ENCODE data around the gene TFEB. TPM values are rescaled to one million over a fixed set of nuclear protein-coding genes. Genes with fewer than 3 reads are reported as not detected.

Gene TFEB
- total RNA-seq, 1 donor from 2014 or later, result 0.13 TPM

DNA sequence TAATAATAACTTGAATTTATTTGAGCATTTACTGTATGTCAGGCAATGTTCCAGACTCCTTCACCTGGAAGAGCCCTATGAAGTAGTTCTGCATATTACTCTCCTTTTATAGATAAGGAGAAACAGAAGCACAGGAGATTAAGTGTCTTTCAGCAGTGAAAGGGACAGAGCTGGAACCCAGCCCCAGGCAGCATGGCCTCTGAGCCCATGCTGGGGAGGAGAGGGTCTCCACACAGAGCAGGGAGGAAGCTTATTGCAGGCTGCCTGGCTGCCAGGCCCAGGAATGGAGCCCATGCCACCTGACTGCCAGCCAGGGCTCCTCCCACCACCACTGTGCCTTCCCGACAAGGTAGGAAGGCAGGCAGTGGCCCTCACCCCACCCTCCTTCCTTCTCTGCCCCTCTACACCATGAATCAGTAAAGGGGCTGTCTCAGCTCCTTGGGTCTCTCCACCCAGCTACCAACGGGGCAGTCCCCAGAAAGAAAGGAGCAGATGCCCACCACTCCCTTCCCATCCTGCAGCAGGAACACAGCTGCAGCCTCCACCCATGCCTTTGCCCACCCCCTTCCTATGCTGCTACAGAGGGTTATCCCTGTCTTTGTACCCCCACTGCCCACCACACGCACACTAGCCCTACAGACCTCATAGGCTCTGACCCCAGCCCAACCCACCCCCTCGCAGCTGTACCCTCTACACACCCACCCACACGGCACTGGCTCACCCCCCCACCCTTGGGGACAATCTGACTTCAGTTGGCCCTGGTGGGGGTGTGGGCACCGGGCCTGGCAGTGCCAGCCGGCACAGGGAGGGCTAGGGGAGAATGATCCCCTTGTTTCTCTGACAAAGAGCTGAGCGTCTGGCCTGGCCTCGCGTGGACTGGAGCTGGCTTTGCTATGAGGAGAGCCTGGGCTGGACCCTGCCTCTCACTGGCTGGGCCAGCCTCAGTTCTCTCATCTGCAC lies 41.8 kb downstream of the TFEB start:
- H3K9me3 Mint-ChIP-seq, result no peaks in the 10 kb centered on the region
- Histone ChIP-seq H3F3A (ENCODE audit: low read depth) (no peaks in the 10 kb centered on the region), H3K4me1 (no peaks in the 10 kb centered on the region), H4K20me1 (ENCODE audit: low read depth) (no peaks in the 10 kb centered on the region), H3K27me3 (no peaks in the 10 kb centered on the region), H3K4me3 (no peak overlapping the region), H3K36me3 (no peaks in the 10 kb centered on the region), H3K9ac (no peak overlapping the region), H3K4me2 (no peak overlapping the region), H2AFZ (replicated peaks) (no peak overlapping the region), H3K27ac (no peak overlapping the region), H3K79me2 (ENCODE audit: low read depth) (no peaks in the 10 kb centered on the region), H3K9me3 (ENCODE audit: low read depth) (no peaks in the 10 kb centered on the region)
- H3K27ac Mint-ChIP-seq, result no peak overlapping the region
- H3K4me1 Mint-ChIP-seq, result peaks cover 12% of the 10 kb centered on the region
- no peak for DNase-seq (ENCODE audit: low spot score)
- H3K4me3 Mint-ChIP-seq, result no peak overlapping the region
- H3K36me3 Mint-ChIP-seq, result no peaks in the 10 kb centered on the region
- TF ChIP-seq EZH2phosphoT487 (IDR thresholded peaks at IDR 0.05), result no peak
- TF ChIP-seq EZH2 (IDR thresholded peaks at IDR 0.05), result no peak
- TF ChIP-seq, protein P1, sequence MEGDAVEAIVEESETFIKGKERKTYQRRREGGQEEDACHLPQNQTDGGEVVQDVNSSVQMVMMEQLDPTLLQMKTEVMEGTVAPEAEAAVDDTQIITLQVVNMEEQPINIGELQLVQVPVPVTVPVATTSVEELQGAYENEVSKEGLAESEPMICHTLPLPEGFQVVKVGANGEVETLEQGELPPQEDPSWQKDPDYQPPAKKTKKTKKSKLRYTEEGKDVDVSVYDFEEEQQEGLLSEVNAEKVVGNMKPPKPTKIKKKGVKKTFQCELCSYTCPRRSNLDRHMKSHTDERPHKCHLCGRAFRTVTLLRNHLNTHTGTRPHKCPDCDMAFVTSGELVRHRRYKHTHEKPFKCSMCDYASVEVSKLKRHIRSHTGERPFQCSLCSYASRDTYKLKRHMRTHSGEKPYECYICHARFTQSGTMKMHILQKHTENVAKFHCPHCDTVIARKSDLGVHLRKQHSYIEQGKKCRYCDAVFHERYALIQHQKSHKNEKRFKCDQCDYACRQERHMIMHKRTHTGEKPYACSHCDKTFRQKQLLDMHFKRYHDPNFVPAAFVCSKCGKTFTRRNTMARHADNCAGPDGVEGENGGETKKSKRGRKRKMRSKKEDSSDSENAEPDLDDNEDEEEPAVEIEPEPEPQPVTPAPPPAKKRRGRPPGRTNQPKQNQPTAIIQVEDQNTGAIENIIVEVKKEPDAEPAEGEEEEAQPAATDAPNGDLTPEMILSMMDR (IDR thresholded peaks at IDR 0.05), result no peak
- peaks cover 2% of the 10 kb centered on the region for H3K27me3 Mint-ChIP-seq (ENCODE audit: insufficient read depth, low read depth)

DNA sequence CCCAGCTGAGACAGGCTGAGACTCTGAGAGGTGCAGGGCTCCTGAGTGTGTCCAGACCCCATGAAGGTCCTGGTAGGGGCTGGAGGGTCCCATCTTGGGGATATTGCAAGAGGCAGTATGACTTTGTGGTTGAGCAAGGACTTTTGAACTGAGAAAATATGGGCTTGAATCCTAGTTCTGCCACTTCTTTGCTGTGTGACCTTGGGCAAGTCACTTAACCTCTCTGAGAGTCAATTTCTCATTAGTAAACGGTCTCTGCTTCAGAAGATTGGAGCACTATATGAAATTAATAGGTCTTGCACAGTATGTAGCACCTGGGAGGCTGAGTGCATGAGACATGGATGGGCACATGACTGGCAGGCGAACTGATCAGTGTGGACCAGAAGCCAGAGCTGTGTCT lies 42.7 kb downstream of the TFEB start:
- Histone ChIP-seq H3K27ac (no peak overlapping the region), H3K4me2 (no peak overlapping the region), H3K4me3 (no peak overlapping the region), H3F3A (ENCODE audit: low read depth) (no peaks in the 10 kb centered on the region), H3K9ac (no peak overlapping the region), H2AFZ (replicated peaks) (no peak overlapping the region), H3K79me2 (ENCODE audit: low read depth) (no peaks in the 10 kb centered on the region), H3K36me3 (no peaks in the 10 kb centered on the region), H4K20me1 (ENCODE audit: low read depth) (no peaks in the 10 kb centered on the region), H3K9me3 (ENCODE audit: low read depth) (no peaks in the 10 kb centered on the region), H3K4me1 (no peaks in the 10 kb centered on the region), H3K27me3 (no peaks in the 10 kb centered on the region)
- H3K9me3 Mint-ChIP-seq, result no peaks in the 10 kb centered on the region
- no peak overlapping the region for H3K27ac Mint-ChIP-seq
- peaks cover 2% of the 10 kb centered on the region for H3K27me3 Mint-ChIP-seq (ENCODE audit: insufficient read depth, low read depth)
- no peaks in the 10 kb centered on the region for H3K36me3 Mint-ChIP-seq
- H3K4me1 Mint-ChIP-seq, result peaks cover 10% of the 10 kb centered on the region
- DNase-seq (ENCODE audit: low spot score), result no peak
- no peak overlapping the region for H3K4me3 Mint-ChIP-seq
- TF ChIP-seq EZH2 (IDR thresholded peaks at IDR 0.05), result no peak

DNA sequence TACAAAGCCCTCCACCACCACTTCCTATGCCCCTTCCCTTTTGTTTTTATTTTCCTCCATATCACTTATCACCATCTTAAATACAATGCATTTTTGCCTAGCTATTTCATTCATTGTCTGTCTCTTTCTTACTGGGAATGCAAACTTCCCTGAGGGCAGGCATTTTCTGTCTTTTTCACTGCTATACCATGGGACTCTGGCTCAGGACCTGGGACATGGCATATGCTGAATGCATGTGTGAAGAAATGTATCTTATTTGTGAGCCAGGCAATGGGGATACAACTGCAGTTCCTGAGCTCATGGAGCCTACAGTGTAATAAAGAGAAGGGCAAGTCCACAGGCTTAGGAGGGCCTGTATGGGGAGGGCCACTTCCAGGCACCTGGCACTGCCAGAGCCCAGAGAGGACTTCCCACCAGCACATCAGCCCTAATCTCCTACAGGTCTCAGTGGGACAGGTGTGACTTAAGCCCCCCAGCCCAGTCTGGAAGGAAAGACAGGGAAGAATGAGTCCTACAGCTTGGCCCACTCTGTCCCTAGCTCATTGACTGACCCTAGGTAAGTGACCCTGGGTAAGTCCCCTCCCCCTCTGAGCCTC lies 43.2 kb downstream of the TFEB start:
- Histone ChIP-seq H2AFZ (replicated peaks) (no peak overlapping the region), H3K4me2 (no peak overlapping the region), H4K20me1 (ENCODE audit: low read depth) (no peaks in the 10 kb centered on the region), H3K27ac (no peak overlapping the region), H3K4me1 (no peaks in the 10 kb centered on the region), H3K4me3 (no peak overlapping the region), H3K79me2 (ENCODE audit: low read depth) (no peaks in the 10 kb centered on the region), H3K27me3 (no peaks in the 10 kb centered on the region), H3K9ac (no peak overlapping the region), H3F3A (ENCODE audit: low read depth) (no peaks in the 10 kb centered on the region), H3K9me3 (ENCODE audit: low read depth) (no peaks in the 10 kb centered on the region), H3K36me3 (no peaks in the 10 kb centered on the region)
- H3K36me3 Mint-ChIP-seq, result no peaks in the 10 kb centered on the region
- H3K27me3 Mint-ChIP-seq (ENCODE audit: insufficient read depth, low read depth), result peaks cover 2% of the 10 kb centered on the region
- no peak overlapping the region for H3K27ac Mint-ChIP-seq
- TF ChIP-seq EZH2phosphoT487 (IDR thresholded peaks at IDR 0.05) (no peak), EZH2 (IDR thresholded peaks at IDR 0.05) (no peak)
- TF ChIP-seq, protein P1 (IDR thresholded peaks at IDR 0.05), result no peak
- H3K9me3 Mint-ChIP-seq, result no peaks in the 10 kb centered on the region
- H3K4me1 Mint-ChIP-seq, result peaks cover 8% of the 10 kb centered on the region
- no peak for DNase-seq (ENCODE audit: low spot score)
- no peak overlapping the region for H3K4me3 Mint-ChIP-seq
